GM18873 (cell line): Measurements from ENCODE around the gene USH1G.

Experiments used
- ATAC-seq: cut with Tn5 transposase; IDR thresholded peaks from one replicate; pipeline ENCODE4 v1.9.1; 2021; ENCODE audit warnings: mild to moderate bottlenecking, moderate library complexity, moderate number of reproducible peaks; ENCODE audit not compliant: unreplicated experiment, low FRiP score

Gene USH1G

DNA sequence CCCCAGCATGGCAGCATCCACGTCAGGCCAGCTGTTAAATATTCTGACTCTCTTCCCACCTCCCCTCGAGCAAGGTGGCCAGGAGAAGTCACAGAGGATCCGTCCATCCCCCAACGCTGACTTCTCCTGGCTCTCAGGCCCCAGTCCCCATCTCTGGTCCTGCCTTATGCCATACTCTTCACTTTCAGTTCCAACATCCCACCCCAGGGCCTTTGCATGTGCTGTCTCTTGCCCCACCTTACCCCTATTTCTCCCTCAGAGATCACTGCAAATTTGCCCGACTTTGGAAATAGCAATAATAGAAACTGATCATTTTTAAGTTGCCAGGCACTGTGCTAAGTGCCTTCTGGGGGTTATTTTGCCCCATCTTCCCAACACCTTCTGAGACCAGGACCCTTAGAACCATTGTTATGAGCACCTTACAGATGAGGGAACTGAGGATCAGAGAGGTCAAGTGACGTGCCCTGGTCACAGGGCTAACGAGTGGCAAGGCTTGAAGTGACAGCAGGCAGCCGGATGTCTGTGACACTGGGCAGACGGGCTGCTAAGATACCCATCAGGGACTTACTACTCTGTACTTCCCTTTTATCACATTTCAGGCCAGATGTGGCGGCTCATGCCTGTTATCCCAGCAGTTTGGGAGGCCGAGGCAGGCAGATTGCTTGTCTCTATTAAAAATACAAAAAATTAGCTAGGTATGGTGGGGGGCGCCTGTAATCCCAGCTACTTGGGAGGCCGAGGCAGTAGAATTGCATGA, 31.8 kb upstream of the USH1G start:
- ATAC-seq, result no peak

DNA sequence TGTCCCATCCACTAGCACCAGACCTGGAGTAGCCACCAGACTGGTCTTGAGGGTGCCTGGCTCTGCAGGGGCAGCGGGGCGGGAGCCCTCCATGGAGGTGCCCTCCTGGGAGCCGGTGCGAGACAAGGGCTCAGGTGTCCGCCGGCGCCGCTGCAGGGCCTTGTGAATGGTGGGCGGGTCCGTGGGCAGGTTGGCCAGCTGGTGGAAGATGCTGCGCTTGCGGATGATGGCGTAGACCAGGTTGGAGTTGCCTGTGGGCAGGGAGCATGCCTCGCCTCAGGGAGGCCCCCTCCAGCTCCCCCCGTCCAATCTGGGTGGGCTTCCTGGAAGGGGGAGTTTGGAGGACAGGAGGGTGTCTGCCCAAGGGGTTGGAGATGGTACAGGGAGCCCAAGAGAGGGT, 31.1 kb upstream of the USH1G start:
- ATAC-seq, result no peak

GRCh38 chr17:74953134-74953687, 30.2 kb upstream of the USH1G start:
- ATAC-seq, result no peak

GRCh38 chr17:74952431-74953133, 29.5 kb upstream of the USH1G start:
- ATAC-seq, result no peak

- no peak for ATAC-seq
Measured at GRCh38 chr17:74951680-74952421, 28.8 kb upstream of the USH1G start.

DNA sequence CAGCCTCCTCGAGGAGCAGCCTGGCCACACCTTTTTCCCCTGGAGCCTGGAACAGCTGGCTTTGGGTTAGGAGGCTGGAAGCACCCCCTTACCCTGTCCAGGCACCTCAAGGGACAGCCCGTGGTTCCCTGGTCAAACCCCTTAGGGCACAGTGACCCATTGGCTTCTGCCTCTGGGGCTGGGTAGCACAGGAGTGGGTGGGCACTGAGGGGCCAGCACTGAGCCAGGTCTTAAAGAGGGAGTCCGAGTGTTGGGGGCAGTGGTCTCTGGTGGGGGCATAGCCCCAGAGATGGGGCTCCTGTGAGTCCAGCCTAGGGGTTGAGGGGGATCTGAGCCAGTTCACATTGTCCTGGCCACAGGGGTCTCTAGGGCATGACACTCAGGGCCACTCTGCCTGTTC, 28.0 kb upstream of the USH1G start:
- no peak for ATAC-seq

- no peak for ATAC-seq
Measured at GRCh38 chr17:74950207-74950606, 27.2 kb upstream of the USH1G start.

DNA sequence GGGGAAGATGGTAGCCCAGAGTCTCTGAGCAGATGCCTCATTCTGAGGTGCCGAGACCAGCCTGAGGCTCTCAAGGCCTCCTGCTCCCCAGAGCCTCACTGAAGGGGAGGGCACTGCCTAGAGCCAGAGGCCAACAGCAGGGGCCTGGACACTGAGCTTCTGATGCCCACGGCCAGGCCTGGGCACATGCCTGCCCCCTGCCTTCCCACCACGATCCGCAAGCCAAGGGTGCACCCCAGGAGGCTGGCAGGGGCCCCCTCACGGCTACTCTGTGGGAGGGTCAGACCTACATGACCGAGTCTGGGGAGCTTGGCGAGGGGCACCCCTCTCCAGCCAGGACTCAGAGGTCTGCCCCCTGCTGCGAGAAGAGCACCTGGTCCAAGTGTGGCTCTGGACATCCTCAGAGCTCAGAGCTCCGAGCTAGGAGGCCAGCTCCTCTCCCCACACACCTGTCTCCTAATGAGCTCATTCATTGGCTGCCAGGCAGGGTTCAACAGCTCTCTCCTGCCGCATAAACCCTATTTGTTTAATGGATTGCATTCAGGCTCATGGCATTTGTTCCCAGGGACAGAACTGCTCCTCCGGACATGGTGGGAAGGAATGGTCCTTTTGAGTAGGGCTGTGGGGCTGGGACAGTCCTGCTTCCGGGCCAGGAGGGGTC, 26.5 kb upstream of the USH1G start:
- no peak for ATAC-seq

DNA sequence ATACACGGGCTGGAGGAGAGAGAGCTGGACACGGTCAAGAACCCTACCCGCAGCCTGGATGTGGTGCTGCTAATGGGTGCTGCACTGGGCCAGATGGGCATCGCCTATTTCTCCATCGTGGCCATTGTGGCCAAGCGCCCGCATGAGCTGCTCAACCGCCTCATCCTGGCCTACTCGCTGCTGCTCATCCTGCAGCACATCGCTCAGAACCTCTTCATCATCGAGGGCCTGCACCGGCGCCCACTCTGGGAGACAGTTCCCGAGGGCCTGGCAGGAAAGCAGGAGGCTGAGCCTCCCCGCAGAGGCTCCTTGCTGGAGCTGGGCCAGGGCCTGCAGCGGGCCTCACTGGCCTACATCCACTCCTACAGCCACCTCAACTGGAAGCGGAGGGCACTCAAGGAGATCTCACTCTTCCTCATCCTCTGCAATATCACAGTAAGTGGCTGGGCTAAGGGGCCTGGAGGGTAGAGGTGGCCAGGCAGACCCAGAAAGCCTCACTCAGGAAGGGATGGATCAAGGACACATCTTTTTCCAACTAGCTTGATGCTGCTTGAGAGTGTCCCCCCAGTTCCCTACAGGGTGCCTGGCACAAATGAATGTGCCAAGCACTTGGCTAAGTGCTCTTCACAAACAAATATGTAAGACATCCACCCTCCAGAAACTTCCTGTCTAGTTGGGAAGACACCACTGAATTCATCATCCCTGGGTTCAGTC, 24.1 kb upstream of the USH1G start:
- ATAC-seq, result no peak

DNA sequence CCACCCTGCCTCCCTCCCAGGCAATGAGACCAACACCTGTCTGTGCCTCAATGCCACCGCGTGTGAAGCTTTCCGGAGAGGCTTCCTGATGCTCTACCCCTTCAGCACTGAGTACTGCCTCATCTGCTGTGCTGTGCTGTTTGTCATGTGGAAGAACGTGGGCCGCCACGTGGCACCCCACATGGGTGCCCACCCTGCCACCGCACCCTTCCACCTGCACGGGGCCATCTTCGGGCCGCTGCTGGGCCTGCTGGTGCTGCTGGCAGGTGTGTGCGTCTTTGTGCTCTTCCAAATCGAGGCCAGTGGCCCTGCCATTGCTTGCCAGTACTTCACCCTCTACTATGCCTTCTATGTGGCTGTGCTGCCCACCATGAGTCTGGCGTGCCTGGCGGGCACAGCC, 23.6 kb upstream of the USH1G start:
- no peak for ATAC-seq

GRCh38 chr17:74945543-74945942, 22.5 kb upstream of the USH1G start:
- no peak for ATAC-seq

DNA sequence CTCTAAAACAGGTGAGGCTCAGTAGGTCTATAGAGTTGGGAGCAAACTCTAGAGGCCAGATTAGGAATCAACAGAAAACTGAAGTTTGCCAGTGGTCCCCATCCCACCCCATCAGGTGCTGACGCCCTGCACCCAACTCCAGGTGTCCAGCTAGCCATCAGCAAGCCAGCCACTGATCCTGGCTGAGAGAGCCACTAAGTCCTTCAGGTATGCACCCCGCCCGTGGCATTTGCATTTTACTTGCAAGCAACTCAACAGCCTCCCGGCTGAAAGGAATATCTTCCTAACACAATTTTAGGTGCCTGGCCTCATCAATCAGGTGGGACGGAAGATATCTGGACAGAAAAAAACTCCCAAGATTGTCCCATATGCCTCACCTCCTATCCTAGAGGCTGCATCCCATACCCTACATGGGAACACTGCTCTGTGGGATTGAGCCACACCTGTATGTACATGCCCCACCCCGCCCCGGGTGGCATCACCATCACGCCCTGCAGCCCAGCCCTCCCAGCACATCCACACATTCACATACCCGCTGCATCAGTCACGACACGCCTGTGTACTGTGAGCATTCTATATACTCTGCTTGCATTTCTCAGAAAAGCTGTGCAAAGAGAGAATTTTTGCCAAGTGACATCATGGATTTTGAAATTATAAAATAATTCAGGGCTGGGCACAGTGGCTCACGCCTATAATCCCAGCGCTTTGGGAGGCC, 20.9 kb upstream of the USH1G start:
- no peak for ATAC-seq

DNA sequence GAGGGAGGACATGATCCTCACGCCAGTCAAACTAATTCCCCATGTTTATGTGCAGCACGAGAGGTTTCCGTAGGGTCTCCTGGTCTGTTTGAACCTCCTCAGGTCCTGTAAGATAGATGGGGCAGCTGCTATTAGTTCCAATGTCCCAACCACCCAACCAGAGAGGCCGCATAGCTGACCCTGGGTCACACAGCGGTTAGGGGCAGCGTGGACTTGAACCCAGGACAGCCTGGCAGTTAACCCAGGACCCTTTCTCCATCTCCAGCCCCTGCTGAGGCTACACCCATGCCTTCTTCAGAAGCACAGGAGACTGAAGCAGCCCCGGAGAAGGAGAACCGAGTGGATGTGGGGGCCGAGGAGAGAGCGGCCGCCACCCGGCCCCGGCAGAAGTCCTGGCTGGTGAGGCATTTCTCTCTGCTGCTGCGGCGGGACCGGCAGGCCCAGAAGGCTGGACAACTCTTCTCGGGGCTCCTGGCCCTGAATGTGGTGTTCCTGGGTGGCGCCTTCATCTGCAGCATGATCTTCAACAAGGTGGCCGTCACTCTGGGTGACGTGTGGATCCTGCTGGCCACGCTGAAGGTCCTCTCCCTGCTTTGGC, 18.2 kb upstream of the USH1G start:
- ATAC-seq, result no peak

- no peak for ATAC-seq
Measured at GRCh38 chr17:74939534-74939933, 16.5 kb upstream of the USH1G start.

DNA sequence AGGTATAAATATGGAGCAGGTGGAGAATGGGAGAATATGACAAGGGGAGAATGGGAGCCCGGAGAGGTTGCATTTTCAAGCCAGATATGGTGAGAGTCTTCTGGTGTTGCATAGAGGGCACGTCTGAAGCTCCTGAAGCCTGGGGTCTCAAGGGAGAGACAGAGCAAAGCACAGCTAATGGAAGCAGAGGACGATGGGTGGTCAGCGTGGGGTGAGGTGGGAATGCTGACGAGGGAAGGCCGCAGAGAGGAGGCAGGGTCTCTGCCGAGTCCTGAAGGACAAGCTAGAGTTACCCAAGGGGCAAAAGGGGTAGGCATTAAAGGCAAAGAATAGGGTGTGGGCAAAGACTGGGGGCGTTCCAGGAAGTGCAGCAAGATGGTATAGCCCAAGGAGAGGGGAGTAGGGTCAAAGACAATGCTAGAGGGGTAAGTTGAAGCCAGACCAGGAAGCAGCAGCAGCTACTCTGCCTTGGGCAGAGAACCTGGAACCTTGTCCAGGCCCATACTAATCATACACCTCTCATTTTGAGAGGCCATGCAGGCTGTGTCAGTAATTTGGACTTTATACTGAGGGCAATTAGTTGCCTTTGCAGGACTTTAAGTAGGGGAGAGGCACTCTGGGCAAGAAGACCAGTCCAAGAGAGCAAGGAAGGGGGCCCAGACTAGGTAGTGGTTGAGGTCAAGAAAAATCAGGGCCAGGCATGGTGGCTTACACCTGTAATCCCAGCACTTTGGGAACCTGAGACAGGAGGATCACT, 15.3 kb upstream of the USH1G start:
- ATAC-seq, result no peak

- no peak for ATAC-seq
Measured at GRCh38 chr17:74937064-74938051, 14.3 kb upstream of the USH1G start.

DNA sequence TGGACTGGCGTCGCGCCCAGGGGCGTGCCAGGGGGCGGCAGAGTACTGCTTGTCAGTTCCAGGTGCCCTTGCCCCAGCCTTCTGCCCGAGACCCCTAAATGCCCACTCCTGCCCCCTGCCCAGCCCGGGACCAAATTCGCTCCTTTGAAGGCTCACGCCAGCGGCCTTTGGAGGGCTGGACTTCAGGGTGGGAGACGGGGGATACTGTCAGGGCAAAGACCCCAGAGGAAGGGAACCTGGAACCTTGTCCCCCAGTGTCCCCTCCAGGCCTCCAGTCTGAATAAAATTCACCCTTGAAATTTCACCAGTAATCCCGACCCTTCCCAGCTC, 13.4 kb upstream of the USH1G start:
- no peak for ATAC-seq
